DLD1 (cell line): ENCODE results near the gene HSD17B14.

Experiments used
- in situ Hi-C: cut with HindIII; loops from 2 replicates; pipeline ENCODE4 v1.10.0; 2017; ENCODE audit warnings: low sequenced_read_pairs

HSD17B14 gene

DNA sequence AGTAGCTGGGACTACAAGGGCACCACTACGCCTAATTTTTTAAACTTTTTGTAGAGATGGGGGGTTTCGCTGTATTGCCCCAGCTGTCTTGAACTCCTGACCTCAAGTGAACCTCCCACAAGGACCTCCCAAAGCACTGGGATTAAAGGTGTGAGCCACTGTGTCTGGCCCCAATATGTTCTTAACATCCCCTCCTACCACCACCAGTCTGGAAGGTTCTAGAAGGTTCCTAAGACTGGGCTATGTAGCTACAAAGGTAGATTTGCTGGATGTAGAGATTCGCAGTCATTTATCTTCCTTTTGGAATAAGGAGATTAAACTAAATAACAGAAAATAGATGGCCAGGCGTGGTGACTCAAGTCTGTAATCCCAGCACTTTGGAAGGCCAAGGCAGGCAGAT lies 5.3 kb downstream of the HSD17B14 start:
- in situ Hi-C loops: no loop called here

DNA sequence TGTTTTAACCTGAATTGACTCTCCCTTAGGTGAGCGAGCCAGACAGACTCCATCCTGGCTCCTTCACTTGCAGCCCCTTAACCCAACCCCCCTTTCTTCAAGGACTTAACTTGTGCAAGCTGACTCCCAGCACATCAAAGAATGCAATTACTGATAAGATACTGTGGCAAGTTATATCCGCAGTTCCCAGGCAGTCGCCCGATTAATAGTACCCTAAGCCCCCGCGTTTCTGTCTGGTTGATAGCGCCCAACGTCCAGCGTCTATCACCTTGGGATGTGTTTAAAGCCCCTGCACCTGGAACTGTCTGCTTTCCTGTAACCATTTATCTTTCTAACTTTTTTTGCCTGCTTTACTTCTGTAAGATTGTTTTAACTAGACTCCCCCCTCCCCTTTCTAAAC lies 6.2 kb downstream of the HSD17B14 start:
- in situ Hi-C loops: no loop called here

DNA sequence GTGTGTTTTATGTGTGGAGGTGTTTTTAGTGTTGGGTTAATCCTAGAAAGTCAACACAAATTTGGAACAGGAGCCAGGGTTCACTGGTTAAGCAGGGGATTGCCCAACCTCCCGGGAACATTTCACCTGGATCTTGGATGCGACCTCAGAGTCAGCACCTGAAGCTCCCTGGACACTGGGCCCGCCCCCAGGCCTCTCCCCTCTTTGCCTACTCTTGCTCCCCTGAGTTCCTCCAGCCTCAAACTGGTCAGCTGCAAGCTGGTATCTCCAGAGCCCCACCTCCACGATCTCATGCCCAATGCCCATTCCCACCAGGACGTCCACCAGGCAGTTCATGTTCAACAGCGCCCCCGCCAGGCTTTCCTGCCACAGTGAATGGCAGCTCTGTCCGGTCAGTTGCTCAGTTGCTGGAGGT lies 9.7 kb downstream of the HSD17B14 start:
- in situ Hi-C loops: no loop called here

- in situ Hi-C loops: no loop called here
These were observed 13.8 kb downstream of the HSD17B14 start for GRCh38 chr19:48822514-48822913.

- in situ Hi-C loops: no loop called here
These were observed 14.7 kb downstream of the HSD17B14 start for GRCh38 chr19:48821633-48822032.

- in situ Hi-C loops: no loop called here
These were observed 16.9 kb downstream of the HSD17B14 start for GRCh38 chr19:48819366-48819816.

- in situ Hi-C loops: no loop called here
These were observed 18.0 kb downstream of the HSD17B14 start for GRCh38 chr19:48818234-48818820.

GRCh38 chr19:48817585-48818124 lies 18.6 kb downstream of the HSD17B14 start:
- in situ Hi-C loops: no loop called here

GRCh38 chr19:48815870-48816501 lies 20.3 kb downstream of the HSD17B14 start:
- in situ Hi-C loops: no loop called here

GRCh38 chr19:48814895-48815294 lies 21.4 kb downstream of the HSD17B14 start:
- in situ Hi-C loops: no loop called here

DNA sequence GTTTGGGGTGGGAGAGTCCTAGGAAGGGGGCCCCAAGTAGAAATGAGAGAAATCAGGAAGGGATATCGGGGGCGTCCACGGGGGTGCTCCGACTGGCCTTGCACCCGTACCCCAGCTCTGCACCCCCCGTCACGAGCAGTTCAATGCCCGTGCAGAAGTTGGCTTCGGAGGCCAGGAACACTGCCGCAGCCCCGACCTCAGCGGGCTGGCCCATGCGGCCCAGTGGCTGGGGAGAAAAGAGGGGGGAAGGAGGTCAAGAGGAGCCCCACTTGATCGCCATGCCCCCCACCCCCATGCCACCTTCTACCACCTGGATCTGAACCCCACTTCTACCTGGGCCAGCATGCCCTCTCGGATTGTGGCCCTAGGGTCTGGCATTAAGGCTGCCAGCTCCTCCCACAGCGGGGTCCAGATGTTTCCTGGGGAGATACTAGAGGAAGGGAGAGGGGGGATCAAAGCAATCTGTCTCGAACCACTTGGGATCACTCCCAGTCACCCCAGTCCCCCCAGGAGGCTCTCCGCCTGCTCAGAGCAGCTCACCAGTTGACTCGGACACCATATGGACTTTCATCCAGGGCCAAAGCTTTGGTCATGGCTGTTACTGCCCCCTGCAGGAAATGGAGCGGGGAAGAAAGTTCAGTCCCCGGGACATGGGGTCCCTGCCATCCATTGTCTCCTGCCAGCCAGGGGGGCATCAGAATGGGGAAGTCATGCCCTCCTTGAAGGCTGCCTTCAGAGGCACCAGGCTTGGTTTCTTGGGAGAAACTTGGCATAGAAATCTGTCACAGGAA lies 23.0 kb downstream of the HSD17B14 start:
- in situ Hi-C loops: no loop called here

DNA sequence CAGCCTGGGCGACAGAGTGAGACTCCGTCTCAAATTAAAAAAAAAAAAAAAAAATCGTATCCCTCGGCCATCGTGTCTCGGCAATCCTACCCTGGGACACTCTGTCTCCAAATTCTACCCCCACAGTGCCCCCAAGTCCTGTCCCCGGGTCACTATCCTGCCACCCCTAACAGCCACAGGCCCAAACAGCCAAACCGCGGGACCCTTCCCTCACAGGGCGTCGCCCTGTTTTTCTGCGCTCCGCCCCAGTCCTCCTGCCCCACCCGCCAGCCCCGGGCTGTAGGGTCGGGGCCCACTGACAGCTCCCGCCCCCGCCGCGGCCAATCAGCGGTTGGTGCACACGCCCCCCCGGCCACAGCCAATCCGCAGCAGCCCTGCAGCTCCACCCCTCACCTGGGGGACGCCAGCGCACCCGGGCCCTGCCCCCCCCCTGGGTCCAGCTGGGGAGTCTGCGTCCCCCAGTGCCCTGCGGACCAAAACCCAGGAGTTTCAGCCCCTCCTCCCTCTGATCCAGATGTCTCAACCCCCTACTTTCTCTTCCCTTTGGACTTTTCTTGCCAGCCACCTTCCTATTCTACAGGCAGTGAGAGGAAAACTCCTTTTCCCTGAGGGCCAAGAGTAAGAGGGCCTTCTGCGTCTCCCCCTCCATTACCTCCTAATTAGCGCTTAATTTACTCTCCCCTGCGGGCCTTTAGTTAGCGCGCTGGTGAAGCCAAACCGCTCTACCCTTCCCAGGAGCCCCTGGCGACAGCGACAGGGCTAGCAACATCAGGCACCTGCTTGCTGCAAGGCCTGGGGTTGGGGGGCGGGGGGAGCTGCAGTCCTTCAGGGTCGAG lies 24.0 kb downstream of the HSD17B14 start:
- in situ Hi-C loops: no loop called here

DNA sequence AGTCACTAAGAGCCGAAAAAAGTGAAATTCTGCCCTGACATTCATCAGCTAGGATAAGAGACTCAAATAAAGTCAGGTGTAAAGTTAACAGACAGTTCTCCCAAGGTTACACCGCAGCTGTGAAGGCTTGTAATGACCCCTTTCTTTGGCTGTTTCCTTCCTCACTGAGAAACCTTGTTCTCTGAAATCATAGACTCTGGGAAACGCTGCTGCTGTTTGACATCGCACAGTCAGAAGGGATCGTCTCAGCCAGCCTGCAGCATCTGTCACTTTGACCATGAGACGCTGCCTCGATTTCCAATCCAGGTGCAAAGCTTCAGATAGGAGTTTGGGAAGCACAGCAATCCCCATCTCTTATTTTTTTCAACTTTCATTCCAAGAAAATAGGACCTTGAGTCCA lies 26.1 kb downstream of the HSD17B14 start:
- in situ Hi-C loops: no loop called here

- in situ Hi-C loops: no loop called here
These were observed 28.5 kb downstream of the HSD17B14 start for GRCh38 chr19:48807590-48808308.

- in situ Hi-C loops: no loop called here
These were observed 29.3 kb downstream of the HSD17B14 start for GRCh38 chr19:48806818-48807589.

GRCh38 chr19:48806518-48806817 lies 29.8 kb downstream of the HSD17B14 start:
- in situ Hi-C loops: no loop called here

DNA sequence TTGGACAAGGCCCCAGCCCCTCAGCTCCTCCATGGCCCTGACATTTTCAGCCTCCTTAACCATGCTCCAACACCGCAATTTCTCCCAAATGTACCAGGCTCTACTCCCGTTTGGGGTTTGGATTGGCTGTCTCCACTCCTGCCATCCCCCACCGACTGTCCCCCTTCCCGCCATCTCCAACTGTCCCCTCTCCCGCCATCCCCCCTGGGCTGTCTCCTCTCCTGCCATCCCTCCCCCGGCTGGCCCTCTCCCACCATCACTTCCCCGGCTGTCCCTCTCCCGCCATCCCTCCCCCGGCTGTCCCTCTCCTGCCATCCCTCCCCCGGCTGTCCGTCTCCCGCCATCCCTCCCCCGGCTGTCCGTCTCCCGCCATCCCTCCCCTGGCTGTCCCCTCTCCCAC lies 30.8 kb downstream of the HSD17B14 start:
- in situ Hi-C loops: no loop called here

DNA sequence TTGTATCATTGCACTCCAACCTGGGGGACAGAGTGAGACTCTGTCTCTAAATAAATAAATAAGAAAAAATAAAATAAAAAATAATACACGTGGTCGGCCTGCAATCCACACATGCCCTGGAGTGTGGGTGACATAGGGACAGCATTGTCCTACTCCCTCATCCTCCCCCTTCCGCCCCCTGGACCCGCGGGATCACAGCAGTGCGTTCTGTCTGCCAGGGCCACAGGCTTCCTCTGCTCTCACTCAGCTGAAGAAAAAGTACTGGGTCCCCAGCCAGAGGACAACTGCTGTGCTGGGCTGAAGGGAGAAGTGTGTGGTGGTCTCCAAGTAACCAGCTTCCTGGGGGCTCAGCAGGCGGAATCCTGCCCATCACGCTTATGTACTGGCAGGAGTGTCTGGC lies 31.8 kb downstream of the HSD17B14 start:
- in situ Hi-C loops: no loop called here

- in situ Hi-C loops: no loop called here
These were observed 33.7 kb downstream of the HSD17B14 start for GRCh38 chr19:48802623-48803022.
